HG02678 (cell line): ENCODE measurements around the gene EDA.

Experiments used
- ATAC-seq: cut with Tn5 transposase; IDR thresholded peaks from one replicate; pipeline ENCODE4 v1.9.1; 2021; ENCODE audit warnings: mild to moderate bottlenecking, moderate library complexity; ENCODE audit not compliant: unreplicated experiment

EDA gene

DNA sequence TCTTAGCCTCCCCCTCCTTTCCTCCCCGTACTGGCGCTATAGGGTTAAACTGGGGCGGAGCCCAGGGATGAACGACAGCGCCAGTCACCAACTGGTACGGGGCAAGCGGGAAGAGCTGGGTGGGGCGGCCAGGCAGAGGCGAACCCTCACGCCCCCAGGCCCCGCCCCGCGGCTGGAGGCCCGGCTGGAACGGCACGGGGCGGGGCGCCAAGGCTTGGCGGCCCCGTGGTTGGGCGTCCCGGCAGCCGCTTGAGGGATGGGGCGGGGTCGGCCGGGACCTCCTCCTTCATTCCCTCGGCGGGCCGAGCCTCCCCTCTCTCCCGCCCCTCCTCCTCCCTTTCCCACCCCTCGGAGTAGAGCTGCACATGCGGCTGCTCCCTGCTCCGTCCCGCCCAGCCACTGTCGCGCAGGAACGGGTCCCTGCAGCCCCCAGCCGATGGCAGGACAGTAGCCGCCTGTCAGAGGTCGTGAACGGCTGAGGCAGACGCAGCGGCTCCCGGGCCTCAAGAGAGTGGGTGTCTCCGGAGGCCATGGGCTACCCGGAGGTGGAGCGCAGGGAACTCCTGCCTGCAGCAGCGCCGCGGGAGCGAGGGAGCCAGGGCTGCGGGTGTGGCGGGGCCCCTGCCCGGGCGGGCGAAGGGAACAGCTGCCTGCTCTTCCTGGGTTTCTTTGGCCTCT is at the start of gene EDA:
EDA (plus strand) TSS at position 335 of the 678 bp plus-strand sequence.
- peak; percentile 88 for ATAC-seq

DNA sequence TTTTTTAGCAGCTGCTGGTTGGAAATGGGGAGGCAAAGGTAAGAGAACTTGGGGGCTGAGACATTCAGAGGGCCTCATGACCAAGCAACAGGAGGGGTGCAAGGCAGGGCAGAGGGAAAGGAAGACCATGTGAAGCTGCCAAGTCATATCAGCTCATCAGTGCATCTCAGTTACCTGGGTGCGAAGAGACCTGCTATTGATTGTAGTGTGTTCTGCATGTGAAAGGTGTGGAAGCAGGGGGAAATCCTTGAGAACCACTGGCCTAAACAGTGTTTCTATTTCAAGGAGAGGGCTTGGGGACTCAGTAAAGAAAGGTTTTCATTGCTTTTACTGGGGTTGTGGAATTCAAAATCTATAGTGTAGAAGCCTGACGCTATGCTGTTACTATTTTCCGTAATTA is 47.1 kb upstream of the EDA start:
- ATAC-seq: no peak

DNA sequence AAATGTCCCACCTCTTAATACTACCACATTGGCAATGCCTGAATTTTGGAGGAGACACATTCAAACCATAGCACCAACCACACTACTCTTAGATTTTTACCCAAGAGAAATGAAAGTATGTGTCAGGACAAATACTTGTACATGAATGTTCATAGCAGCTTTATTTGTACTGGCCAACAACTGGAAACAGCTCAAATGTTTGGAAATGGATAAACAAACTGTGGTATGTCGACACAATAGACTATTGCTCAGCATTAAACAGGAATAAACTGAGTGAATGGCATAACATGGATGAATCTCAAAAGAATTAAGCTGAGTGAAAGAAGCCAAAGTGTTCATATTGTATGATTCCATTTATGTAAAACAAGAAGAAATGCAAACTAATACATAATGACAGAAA is 18.5 kb upstream of the EDA start:
- ATAC-seq: no peak

DNA sequence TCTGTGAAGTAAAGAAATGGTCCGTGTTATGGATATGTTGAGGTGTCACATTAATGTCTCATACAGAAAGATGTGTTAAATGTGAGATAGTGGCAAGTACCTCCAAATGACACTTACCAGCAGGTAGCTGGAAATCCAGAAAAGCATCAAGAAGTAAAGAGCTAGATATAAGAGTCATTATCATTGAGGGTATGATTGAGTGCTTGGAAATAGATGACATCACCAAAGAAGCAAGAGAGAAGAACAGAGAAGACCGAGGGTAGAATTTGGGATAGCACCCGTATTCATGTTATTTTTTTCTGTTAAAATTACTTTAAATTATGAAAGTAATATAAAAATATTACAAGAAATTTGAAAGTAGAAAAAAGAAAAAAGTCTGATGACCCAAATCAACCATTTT is 15.7 kb upstream of the EDA start:
- no peak for ATAC-seq

DNA sequence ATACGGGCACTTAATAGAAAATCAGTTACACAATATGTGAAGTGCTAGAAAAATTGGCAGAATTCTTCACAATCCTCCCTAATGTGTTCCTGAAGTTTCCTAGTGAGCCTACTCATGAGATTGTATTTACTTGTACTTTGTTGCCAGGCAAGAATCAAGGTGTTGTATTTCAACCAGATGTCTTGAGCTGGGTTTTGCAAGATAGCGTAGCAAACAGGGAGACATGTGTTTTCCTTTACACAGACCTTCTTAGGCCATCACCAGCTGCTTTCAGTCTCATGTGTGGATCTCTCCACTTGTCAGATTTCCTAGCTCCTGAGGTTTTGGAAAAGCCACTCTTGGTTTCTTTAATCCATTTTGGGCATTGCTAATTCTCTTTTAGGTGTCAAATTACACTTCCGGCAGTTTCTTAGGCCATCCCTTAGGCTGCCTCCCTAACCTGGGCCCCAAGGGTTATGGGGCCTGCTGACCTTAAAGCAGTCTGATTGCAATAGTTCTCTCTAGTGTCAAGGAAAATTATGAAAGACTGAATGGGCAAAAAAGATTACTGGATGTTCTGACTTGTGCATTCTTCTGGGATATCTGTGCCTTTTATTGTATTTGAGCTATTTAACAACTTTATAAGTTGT is 12.2 kb upstream of the EDA start:
- no peak for ATAC-seq

DNA sequence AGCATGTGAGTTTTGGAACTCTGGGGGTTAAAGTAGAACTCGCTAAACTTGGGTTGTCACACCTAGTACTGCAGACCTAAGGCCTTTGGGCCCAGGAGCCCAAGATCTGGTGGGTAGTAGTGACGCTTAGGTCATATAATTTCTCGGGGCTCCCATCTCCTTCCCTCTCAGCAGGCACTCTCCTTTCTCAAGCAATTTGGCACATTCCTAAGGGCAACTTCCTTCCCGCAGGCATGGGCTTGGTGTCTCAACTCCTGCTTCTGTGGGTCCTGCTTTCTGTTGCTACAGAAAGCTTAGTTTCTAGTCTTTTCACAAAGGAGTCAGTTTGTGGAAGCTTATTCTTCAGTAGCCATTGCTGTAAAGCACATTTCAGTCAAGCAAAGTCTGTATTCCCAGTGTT is 10.4 kb upstream of the EDA start:
- ATAC-seq: no peak

DNA sequence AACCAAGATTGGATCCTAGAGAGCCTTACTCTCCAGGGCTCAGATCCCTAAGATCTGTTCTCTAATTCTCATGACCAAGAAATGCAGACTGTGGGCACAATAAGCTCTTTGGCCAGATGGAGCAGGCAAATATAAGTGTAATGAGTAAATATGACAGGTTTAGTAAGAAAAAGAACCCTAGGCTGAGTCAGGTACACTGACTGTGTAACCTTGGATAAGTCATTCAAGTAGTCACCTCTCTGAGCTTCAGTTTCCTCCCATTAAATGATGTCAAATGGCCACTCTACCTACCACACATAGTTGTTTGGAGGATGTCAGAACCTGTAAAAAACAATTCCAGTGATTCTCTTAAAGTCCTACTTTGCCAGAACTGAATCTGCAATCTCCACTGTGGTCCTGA is 8.3 kb upstream of the EDA start:
- no peak for ATAC-seq

DNA sequence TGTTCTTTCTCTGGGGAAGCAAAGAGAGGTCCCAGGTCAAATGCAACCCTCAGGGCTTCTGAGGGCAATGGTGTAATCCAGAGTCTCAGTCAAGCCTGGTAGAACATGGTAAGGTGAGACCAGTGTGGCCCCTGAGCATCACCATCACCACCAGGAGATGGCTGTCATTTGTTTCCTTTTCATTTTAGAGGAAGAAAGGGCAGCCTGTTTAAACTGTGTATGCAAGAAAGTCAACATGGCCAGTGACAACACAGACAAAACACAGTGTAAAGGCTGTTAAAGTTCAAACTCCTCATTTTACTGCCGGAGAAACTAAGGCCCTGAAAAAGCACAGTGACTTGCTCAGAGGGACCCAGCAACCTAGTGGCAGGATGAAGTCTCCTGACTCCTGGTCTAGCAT is 2.0 kb upstream of the EDA start:
- ATAC-seq: no peak

DNA sequence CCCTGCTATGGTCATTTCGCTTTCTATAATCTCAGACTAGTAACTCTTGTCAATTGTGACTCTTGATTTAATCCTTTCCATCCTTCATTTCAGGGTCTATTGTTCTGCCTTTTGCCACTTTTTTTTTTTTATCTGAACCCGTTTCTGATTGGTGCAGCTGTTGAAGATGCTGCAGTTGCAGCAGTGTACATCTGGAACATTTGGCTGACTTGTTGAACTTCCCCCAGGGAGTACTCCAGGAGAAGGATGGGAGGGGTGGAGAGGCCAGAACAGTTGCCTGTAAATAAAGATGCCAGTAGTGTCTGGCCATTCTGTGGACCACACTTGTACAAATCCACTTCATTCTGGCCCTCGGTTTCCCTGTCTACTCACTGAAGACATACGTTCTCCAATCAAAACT is 1.0 kb upstream of the EDA start:
- ATAC-seq: no peak

DNA sequence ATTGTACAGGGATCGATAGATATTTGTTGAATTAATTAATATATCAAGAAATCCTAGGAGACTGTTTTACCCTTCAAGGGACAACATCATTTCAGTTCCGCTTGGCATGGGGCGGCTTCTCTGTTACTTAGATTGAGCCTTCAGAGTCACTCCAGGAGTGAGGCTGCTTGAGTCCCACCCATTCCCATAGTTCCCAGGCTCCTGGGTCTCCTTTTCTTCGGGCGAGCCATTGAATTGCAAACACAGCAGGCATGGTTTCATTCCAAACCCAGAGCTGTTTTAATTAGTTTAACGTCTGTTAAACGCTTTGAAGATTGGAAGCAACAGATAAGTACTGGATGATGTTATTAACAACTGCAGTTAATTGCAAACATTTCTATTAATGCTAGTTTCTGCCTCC is 571 bp upstream of the EDA start:
- ATAC-seq: no peak

DNA sequence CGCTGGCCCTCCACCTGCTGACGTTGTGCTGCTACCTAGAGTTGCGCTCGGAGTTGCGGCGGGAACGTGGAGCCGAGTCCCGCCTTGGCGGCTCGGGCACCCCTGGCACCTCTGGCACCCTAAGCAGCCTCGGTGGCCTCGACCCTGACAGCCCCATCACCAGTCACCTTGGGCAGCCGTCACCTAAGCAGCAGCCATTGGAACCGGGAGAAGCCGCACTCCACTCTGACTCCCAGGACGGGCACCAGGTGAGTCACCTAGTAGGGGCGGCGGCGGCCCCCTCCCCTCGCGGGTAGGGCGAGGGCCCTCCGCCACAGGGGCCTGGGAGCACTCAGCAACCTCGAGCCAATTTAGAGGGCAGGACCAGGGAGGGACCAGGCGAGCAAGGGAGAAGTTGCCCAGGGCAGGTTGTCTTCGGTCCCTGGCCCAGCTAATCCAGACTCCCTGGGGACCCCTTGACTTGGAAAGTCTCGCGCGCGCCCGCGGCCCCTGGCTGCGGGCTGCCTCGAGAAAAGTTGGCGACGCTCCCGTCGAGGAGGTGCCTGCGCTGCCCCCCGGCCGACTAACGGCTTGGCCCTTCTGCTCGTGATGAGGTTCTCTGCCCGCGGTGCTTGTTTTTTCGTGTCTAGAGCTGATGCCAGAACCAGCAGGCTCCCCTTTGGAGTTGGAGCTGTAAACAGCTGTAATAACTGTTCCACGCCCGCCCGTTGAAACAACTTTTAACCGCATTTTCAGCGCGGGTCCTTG is 717 bp downstream of the EDA start:
- ATAC-seq: no peak

DNA sequence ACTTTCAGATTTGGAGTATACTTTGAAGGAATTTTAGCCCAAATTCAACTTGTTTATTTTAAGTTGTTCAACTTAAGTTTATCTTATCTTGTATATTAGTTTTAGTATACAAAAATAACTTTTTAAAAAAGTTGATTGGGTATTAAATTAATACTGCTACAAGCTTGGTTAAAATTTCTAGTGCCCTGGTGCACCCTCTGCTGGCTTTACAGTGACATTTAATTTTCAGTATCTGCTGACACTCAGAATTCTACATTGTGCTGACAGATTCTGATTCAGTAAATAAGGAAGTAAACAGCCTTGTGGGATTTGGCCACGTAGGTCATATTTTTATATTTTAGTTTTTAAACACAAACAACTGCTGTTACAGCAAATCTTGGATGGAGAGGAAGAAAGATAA is 2.9 kb downstream of the EDA start:
- ATAC-seq: no peak

DNA sequence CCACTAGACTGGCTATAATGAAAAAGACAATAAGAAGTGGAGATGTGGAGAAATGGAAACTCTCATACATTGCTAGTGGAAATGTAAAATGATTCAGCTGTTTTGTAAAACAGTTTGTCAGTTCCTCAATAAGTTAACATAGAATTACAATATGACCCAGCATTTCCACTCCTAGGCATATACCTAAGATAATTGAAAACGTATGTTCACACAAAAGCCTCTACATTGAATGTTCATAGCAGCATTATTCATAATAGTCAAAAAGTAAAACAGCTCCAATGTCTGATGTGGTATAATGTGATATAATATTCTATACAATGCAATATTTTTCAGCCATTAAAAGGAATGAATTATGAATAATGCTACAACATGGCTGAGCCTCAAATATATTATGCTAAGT is 10.2 kb downstream of the EDA start:
- ATAC-seq: no peak

DNA sequence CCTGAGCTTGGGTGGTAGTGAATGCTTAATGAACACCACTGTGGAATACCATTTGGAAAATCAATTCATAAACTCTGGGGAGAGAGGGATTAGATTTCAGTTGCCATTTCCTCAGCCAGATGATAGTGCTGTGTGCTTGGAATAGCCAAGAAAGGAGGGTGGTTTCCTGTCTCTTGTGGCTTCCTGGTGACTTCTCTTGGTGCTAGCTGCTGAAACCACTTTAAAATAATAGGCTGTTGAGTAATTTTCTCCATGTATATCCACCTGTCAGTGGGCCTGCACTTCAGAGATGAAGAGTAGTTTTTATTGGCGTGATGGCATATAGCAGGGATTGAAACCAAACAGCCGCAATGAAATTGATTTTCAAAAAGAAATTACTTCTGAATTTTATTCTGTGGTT is 11.8 kb downstream of the EDA start:
- no peak for ATAC-seq

DNA sequence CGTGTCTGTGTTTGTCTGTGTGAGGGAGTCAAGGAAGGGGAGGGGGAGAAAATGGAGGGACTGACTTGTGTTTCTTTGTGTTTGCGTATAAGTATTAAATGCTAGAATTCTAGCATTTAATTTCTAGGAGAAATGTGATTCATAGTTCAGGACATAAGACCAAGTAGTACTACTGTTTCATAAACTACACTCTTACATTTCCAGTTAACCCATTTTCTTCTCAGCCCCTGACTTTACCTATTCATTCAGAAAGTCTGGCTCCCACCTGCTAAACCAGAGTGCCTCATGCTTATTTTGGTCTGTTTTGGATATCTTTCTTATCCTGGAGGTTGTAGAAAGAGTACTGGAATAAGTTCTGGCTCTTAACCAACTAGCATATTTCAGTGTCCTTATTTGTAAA is 14.2 kb downstream of the EDA start:
- ATAC-seq: no peak

DNA sequence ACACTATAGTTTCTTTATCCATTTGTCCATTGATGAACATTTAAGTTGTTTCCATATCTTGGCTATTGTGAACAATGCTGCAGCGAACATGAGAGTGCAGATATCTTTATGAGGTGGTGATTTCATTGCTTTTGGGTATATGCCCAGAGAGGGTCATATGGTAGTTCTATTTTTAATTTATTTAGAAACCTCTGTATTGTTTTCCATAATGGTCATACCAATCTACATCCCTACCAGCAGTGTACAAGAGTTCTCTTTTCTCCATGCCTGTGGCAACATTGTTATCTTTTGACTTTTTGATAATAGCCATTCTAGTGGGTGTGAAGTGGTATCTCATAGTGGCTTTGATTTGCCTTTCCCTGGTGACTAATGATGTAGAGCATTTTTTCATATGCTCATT is 48.8 kb downstream of the EDA start:
- ATAC-seq: no peak

DNA sequence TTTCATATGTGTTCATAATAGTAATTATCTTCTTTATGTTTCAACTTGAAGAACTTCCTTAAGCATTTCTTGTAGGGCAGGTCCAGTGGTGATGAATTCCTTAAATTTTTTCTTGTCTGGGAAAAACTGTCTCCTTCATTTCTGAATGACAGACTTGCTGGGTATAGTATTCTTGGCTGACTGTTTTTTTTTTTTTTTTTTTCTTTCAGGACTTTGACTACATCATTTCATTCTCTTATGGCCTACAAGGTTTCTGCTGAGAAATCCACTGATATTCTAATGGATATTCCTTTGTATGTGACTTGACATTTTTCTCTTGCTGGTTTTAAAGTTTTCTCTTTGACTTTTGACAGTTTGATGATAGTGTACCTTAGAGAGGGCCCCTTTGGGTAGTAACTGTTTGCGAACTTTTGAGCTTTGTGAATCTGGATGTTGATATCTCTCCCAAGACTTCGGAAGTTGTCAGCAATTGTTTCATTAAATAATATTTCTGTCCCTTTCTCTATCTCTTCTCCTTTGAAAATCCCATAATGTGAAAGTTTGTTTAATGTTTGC is 54.2 kb downstream of the EDA start:
- no peak for ATAC-seq

DNA sequence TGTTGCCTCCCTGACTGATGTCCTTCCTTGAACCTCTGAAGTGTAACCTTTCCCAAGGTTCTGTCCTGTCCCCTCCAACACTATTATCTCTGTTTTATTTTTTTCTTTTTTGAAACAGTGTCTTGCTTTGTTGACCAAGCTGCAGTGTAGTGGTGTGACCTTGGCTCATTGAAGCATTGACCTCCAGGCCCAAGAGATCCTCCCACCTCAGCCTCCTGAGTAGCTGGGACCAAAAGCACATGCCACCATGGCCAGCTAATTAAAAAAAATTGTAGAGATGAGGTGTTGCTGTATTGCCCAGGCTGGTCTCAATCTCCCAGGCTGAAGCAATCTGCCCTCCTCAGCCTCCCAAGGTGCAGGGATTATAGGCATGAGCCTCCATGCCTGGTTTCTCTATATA is 59.0 kb downstream of the EDA start:
- ATAC-seq: no peak

DNA sequence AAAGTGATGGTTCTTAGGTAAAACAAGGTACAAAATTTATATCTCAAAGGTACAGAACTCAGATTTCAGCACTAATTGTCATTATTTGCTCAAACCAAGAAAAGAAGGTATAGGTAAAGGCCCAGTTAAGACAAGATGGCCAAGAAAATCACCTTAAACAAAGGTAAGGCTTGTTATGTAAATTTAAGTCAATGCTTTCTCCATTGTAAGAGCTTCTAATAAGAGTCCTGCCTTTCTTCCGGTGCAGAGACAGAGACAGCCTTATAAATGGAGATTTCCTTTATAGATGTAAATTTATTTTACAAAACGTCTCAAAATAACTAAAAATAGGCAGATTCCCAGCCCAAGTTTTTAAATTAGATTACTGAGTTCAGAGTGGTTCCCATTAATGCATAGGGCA is 89.9 kb downstream of the EDA start:
- ATAC-seq: no peak

DNA sequence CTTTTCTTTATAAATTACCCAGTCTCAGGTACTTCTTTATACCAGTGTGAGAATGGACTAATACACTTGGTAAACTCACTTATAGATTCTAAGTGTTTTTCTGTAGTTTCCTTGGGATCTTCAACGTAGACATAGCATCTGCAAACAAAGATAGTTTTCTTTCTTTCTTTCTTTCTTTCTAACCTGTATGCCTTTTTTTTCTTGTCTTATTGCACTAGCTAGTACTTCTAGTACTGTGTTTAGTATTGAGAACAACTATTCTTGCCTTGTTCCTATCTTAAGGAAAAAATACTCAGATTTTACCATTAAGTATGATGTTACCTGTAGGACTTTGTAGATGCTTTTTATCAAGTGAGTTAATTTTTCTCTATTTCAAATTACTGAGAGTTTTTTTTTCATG is 102.2 kb downstream of the EDA start:
- no peak for ATAC-seq

DNA sequence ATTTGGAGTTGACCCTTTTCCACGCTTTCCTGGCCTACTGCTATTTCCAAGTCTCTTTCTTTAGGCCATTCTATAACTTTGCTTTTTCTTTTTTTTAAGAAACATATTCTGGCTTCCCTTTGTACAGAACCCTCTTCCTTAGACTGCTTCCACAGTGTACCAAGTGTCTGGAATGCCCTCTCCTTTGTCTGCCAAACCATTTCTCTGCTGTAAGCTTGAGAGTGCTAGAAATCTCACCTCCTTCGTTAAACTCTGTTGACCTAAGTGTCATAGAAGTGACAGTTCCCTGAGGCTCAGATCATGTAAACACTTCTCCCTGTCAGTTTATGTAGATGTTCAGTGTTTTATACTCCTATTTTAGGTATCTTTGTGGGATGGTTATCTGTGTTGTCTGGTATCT is 108.4 kb downstream of the EDA start:
- ATAC-seq: no peak

DNA sequence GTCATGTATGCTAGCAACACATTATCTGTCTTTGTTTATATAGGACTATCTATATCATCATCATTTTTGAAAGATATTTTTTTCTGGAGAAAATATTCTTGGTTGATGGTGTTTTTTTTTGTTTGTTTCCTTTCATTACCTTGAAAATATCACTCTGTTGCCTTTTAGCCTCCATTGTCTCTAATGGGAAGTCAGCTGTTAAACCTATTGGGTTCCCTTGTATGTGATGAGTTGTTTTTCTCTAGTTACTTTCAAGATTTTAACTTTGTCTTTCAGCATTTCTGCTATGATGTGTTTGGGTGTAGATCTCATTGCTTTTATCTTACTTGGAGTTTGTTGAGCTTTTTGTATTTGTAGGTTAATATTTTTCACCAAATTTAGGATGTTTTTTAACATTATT is 124.4 kb downstream of the EDA start:
- ATAC-seq: no peak
